IMR-90 (cell line): ENCODE measurements around the gene MARF1. TPM values are rescaled to one million over a fixed set of nuclear protein-coding genes. Genes with fewer than 3 reads are reported as not detected.

Experiments used
- ATAC-seq: fragments of 200-7000 bp; cut with Tn5 transposase; 2 replicates; pipeline ENCODE4 v1.9.1; 2020; ENCODE audit warnings: low read depth, mild to moderate bottlenecking, moderate library complexity
- BruUV-seq: library from RNA; stranded (reverse); fragments of 400-500 nt; replicated peaks from 2 replicates; lab custom pipeline; 2021; lab: Mats Ljungman, UMichigan
- CTCF ChIA-PET: fragments of 300-600 bp; formaldehyde crosslinking; extraction: SDS; loops from one replicate; lab custom pipeline; 2021; ENCODE audit warnings: antibody characterized with exemption; lab: Yijun Ruan, JAX
- POLR2A ChIA-PET: fragments of 300-600 bp; sonication (Branson Sonifier 250); formaldehyde crosslinking; loops from one replicate; lab custom pipeline; 2022; ENCODE audit warnings: antibody characterized with exemption; ENCODE audit not compliant: unreplicated experiment; lab: Charles Lee
- DNase-seq: peaks from one replicate; pipeline ENCODE4 v3.0.0; 2013
- H2AFZ ChIP-seq: replicated peaks from 2 replicates; pipeline ENCODE3; 2013; ENCODE audit warnings: low read length, mild to moderate bottlenecking; ENCODE audit not compliant: poor library complexity
- H2AK5ac ChIP-seq: 2 replicates; pipeline ENCODE4 v1.6.1; 2013; ENCODE audit warnings: low read depth, low read length, inconsistent platforms
- H2AK9ac ChIP-seq: replicated peaks from 2 replicates; pipeline ENCODE3; 2013; ENCODE audit warnings: mild to moderate bottlenecking, low read depth, low read length, moderate library complexity; ENCODE audit not compliant: poor library complexity
- H2BK120ac ChIP-seq: 2 replicates; pipeline ENCODE4 v1.6.1; 2013; ENCODE audit warnings: low read depth, low read length, inconsistent platforms
- H2BK15ac ChIP-seq: 3 replicates; pipeline ENCODE4 v1.6.1; 2013; ENCODE audit warnings: low read depth, low read length, inconsistent platforms
- H2BK20ac ChIP-seq: 2 replicates; pipeline ENCODE4 v1.6.1; 2013; ENCODE audit warnings: low read depth, mild to moderate bottlenecking, inconsistent platforms, low read length, moderate library complexity
- H2BK5ac ChIP-seq: 2 replicates; pipeline ENCODE4 v1.6.1; 2013; ENCODE audit warnings: mild to moderate bottlenecking, low read depth, low read length, inconsistent platforms; ENCODE audit not compliant: poor library complexity, severe bottlenecking
- H3K14ac ChIP-seq: replicated peaks from 2 replicates; pipeline ENCODE4 v1.6.1; 2013; ENCODE audit warnings: low read depth, low read length, inconsistent platforms
- H3K18ac ChIP-seq: 2 replicates; pipeline ENCODE4 v1.6.1; 2013; ENCODE audit warnings: low read depth, low read length, control low read depth
- H3K23ac ChIP-seq: 2 replicates; pipeline ENCODE4 v1.6.1; 2013; ENCODE audit warnings: low read depth, low read length, inconsistent platforms
- H3K27ac ChIP-seq: 2 replicates; pipeline ENCODE4 v1.5.1; 2013; ENCODE audit warnings: mild to moderate bottlenecking, control low read depth, low read length; ENCODE audit not compliant: insufficient read depth
- H3K27me3 ChIP-seq: 2 replicates; pipeline ENCODE4 v1.6.1; 2013; ENCODE audit warnings: low read length; ENCODE audit not compliant: control insufficient read depth, insufficient read depth
- H3K36me3 ChIP-seq: 2 replicates; pipeline ENCODE4 v1.6.1; 2013; ENCODE audit warnings: low read length, mixed read lengths; ENCODE audit not compliant: control insufficient read depth, insufficient read depth
- H3K4ac ChIP-seq: 2 replicates; pipeline ENCODE4 v1.6.1; 2013; ENCODE audit warnings: low read depth, low read length, inconsistent platforms
- H3K4me1 ChIP-seq: 2 replicates; pipeline ENCODE4 v1.6.1; 2013; ENCODE audit warnings: low read length, mixed read lengths; ENCODE audit not compliant: control insufficient read depth, insufficient read depth
- H3K4me2 ChIP-seq: 2 replicates; pipeline ENCODE4 v1.6.1; 2013; ENCODE audit warnings: low read depth, mild to moderate bottlenecking, control low read depth, low read length, moderate library complexity
- H3K4me3 ChIP-seq: 2 replicates; pipeline ENCODE4 v1.5.1; 2013; ENCODE audit warnings: low read depth, mild to moderate bottlenecking, control low read depth, low read length, moderate library complexity; ENCODE audit not compliant: insufficient read depth
- H3K56ac ChIP-seq: 2 replicates; pipeline ENCODE4 v1.6.1; 2013; ENCODE audit warnings: low read length, inconsistent platforms; ENCODE audit not compliant: insufficient read depth; ENCODE audit errors: extremely low read depth
- H3K79me1 ChIP-seq, 2 experiments: 2 replicates each; pipeline ENCODE4 v1.6.1; 2013; ENCODE audit warnings: low read length in 2 of 2, inconsistent platforms in 1 of 2, low read depth in 1 of 2
- H3K9ac ChIP-seq: 2 replicates; pipeline ENCODE4 v1.6.1; 2013; ENCODE audit warnings: low read depth, low read length, control low read depth
- H3K9me1 ChIP-seq: 2 replicates; pipeline ENCODE4 v1.6.1; 2013; ENCODE audit warnings: low read length, inconsistent platforms; ENCODE audit not compliant: insufficient read depth
- H3K9me3 ChIP-seq: 2 replicates; pipeline ENCODE4 v1.6.1; 2013; ENCODE audit warnings: low read length; ENCODE audit not compliant: control insufficient read depth, insufficient read depth
- H4K20me1 ChIP-seq: 2 replicates; pipeline ENCODE4 v1.6.1; 2013; ENCODE audit warnings: low read length, inconsistent platforms; ENCODE audit not compliant: insufficient read depth
- H4K5ac ChIP-seq: 2 replicates; pipeline ENCODE4 v1.6.1; 2013; ENCODE audit warnings: mild to moderate bottlenecking, low read depth, low read length, control low read depth
- H4K8ac ChIP-seq, 2 experiments: 2 replicates each; pipeline ENCODE4 v1.6.1; 2013; ENCODE audit warnings: low read depth in 2 of 2, low read length in 2 of 2, control low read depth in 1 of 2, inconsistent platforms in 1 of 2
- H4K91ac ChIP-seq: 2 replicates; pipeline ENCODE4 v1.6.1; 2013; ENCODE audit warnings: low read depth, low read length, inconsistent platforms; ENCODE audit not compliant: insufficient read depth
- BHLHE40 ChIP-seq: fragments of 150-350 bp; IDR thresholded peaks from 2 replicates; pipeline ENCODE4 v1.6.1; 2016; ENCODE audit warnings: mild to moderate bottlenecking, low read depth, low read length
- CEBPB ChIP-seq: IDR thresholded peaks from 2 replicates; pipeline ENCODE4 v1.6.1; 2012; ENCODE audit warnings: low read depth, low read length, improper control_type of control experiment
- CHD1 ChIP-seq: IDR thresholded peaks from 2 replicates; pipeline ENCODE4 v1.6.1; 2012; ENCODE audit warnings: low read depth, low read length, improper control_type of control experiment
- ELK1 ChIP-seq: fragments of 150-350 bp; IDR thresholded peaks from 2 replicates; pipeline ENCODE4 v1.6.1; 2016; ENCODE audit warnings: low read depth, mild to moderate bottlenecking, low read length, moderate library complexity, borderline replicate concordance
- FOS ChIP-seq: fragments of 150-350 bp; IDR thresholded peaks from 2 replicates; pipeline ENCODE4 v1.6.1; 2016; ENCODE audit warnings: low read depth, low read length
- MAFK ChIP-seq: IDR thresholded peaks from 2 replicates; pipeline ENCODE4 v1.6.1; 2012; ENCODE audit warnings: low read depth, low read length, improper control_type of control experiment
- MAZ ChIP-seq: IDR thresholded peaks from 2 replicates; pipeline ENCODE4 v1.6.1; 2012; ENCODE audit warnings: low read depth, mild to moderate bottlenecking, low read length, improper control_type of control experiment, moderate library complexity, borderline replicate concordance
- MXI1 ChIP-seq: IDR thresholded peaks from 2 replicates; pipeline ENCODE4 v1.6.1; 2012; ENCODE audit warnings: low read depth, mild to moderate bottlenecking, low read length, moderate library complexity, borderline replicate concordance
- NFE2L2 ChIP-seq: fragments of 150-350 bp; IDR thresholded peaks from 2 replicates; pipeline ENCODE4 v1.6.1; 2016; ENCODE audit warnings: low read depth, mild to moderate bottlenecking, low read length
- POLR2A ChIP-seq: IDR thresholded peaks from 2 replicates; pipeline ENCODE4 v1.6.1; 2012; ENCODE audit warnings: mild to moderate bottlenecking, low read depth, low read length
- RAD21 ChIP-seq: IDR thresholded peaks from 2 replicates; pipeline ENCODE4 v1.6.1; 2012; ENCODE audit warnings: low read length, improper control_type of control experiment
- RCOR1 ChIP-seq: IDR thresholded peaks from 2 replicates; pipeline ENCODE4 v1.6.1; 2012; ENCODE audit warnings: mild to moderate bottlenecking, low read length, improper control_type of control experiment; ENCODE audit not compliant: insufficient replicate concordance
- RFX5 ChIP-seq: IDR thresholded peaks from 2 replicates; pipeline ENCODE4 v1.8.0; 2012; ENCODE audit warnings: low read depth, mild to moderate bottlenecking, low read length, moderate library complexity
- SMC3 ChIP-seq: fragments of 150-350 bp; IDR thresholded peaks from 2 replicates; pipeline ENCODE4 v1.6.1; 2016; ENCODE audit warnings: low read depth, mild to moderate bottlenecking, antibody characterized with exemption, low read length, moderate library complexity
- WGBS, 2 experiments: methylation state at CpG; one replicate each; pipeline versions ENCODE4 v1.1.5 to v1.1.7; 2013; ENCODE audit warnings: missing lambda C conversion rate in 2 of 2; ENCODE audit not compliant: insufficient read length in 1 of 2; ENCODE audit errors: extremely low coverage in 2 of 2; 5-methylcytosine and 5-hydroxymethylcytosine counted together
- dilution Hi-C: fragments of 300-500 bp; cut with HindIII; formaldehyde crosslinking; loops from one replicate; pipeline ENCODE4 v1.14.3; 2018; ENCODE audit warnings: low sequenced_read_pairs; ENCODE audit not compliant: unreplicated experiment
- in situ Hi-C: fragments of 300-500 bp; cut with MboI; formaldehyde crosslinking; loops from 3 replicates; pipeline ENCODE4 v1.14.3; 2019; ENCODE audit warnings: low sequenced_read_pairs, inconsistent platforms, mixed read lengths
- intact Hi-C: fragments of 100-400 bp; cut with micrococcal nuclease; formaldehyde crosslinking; loops from 2 replicates; pipeline ENCODE4 v1.10.0; 2022
- polyA plus RNA-seq, 3 experiments: library from polyadenylated mRNA; depleted of rRNA; stranded (reverse); fragments of >200 nt; gene quantifications; 2 replicates each; pipeline ENCODE4 v1.2.3, GENCODE V29; 2012; ENCODE audit warnings: low replicate concordance in 1 of 3
- total RNA-seq: library from RNA; depleted of rRNA; stranded (reverse); fragments of >200 nt; gene quantifications from 2 replicates; pipeline ENCODE4 v1.2.3, GENCODE V29; 2012
- TF ChIP-seq, protein P1 (sequence below): fragments of 150-350 bp; IDR thresholded peaks from 2 replicates; pipeline ENCODE4 v1.6.1; 2017; ENCODE audit warnings: mild to moderate bottlenecking, antibody characterized with exemption, low read length, low read depth

Gene MARF1
- total and polyA plus RNA-seq, 2 of the 4 experiments (the other 2 are of a cell fraction), result 9.0 to 12.9 TPM

GRCh38 chr16:15691046-15691445 lies 48.1 kb upstream of the MARF1 start:
- WGBS, 2 experiments, result 88% methylated on average over 5 of the region's 10 CpGs; no CpG with 5 or more reads in 1 of the 2 experiments
- TF ChIP-seq BHLHE40 (no peak), MAFK (no peak), RAD21 (no peak), CEBPB (no peak), RCOR1 (no peak), NFE2L2 (no peak), CHD1 (no peak), MXI1 (no peak), SMC3 (no peak), POLR2A (no peak), RFX5 (no peak), FOS (no peak), MAZ (no peak), ELK1 (no peak)
- TF ChIP-seq, protein P1, sequence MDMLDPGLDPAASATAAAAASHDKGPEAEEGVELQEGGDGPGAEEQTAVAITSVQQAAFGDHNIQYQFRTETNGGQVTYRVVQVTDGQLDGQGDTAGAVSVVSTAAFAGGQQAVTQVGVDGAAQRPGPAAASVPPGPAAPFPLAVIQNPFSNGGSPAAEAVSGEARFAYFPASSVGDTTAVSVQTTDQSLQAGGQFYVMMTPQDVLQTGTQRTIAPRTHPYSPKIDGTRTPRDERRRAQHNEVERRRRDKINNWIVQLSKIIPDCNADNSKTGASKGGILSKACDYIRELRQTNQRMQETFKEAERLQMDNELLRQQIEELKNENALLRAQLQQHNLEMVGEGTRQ, result no peak
- Histone ChIP-seq H3K14ac (no peak overlapping the region), H3K9ac (no peak overlapping the region), H3K23ac (no peak overlapping the region), H3K9me3 (no peaks in the 10 kb centered on the region), H2AFZ (no peak overlapping the region), H2AK5ac (peak overlapping the region; percentile 31; the same call in 1 of the 2 replicates), H2AK9ac (peak overlapping the region; percentile 90), H4K20me1 (no peaks in the 10 kb centered on the region; the same call in 1 of the 2 replicates), H3K36me3 (peaks cover 54% of the 10 kb centered on the region), H3K4me3 (no peak overlapping the region), H3K4ac (no peak overlapping the region), H4K8ac (no peak overlapping the region), H3K9me1 (no peaks in the 10 kb centered on the region; the same call in 1 of the 2 replicates), H3K56ac (no peak overlapping the region), H2BK5ac (no peak overlapping the region), H2BK20ac (no peak overlapping the region; the same call in 1 of the 2 replicates), H3K79me1 (peaks cover 3 to 20% of the 10 kb centered on the region in 2 experiments; a peak in 3 of 4 replicates), H4K91ac (no peak overlapping the region), H3K27me3 (no peaks in the 10 kb centered on the region), H2BK15ac (no peak overlapping the region), H4K5ac (no peak overlapping the region), H3K27ac (no peak overlapping the region), H3K4me1 (no peaks in the 10 kb centered on the region), H3K4me2 (no peak overlapping the region), H2BK120ac (no peak overlapping the region), H3K18ac (no peak overlapping the region)
- ChIA-PET CTCF (interaction anchor here (1.3 kb wide), 1 partner anchor 9 kb away, joined by 5 read pairs; no protein-coding TSS in a partner anchor), POLR2A (no interaction called here)
- no peak for DNase-seq
- no peak for ATAC-seq
- intact Hi-C loops, result no loop called here
- no TSS peak for BruUV-seq
- in situ Hi-C loops, result loop anchor here (5.0 kb wide), 1 partner anchor 49 kb away; the partner anchor contains the start of gene MARF1
- dilution Hi-C loops, result no loop called here
